ENCODE measurements around the gene RBM45. TPM values are rescaled to one million over a fixed set of nuclear protein-coding genes. Genes with fewer than 3 reads are reported as not detected.

The RBM45 gene
- total RNA-seq, 1 experiment from 2014 or later = 12.7 TPM

GRCh38 chr2:178160601-178161000 lies 48.4 kb downstream of the RBM45 start:
- no peak overlapping the region for H3K27ac Mint-ChIP-seq (ENCODE audit: low read depth, unreplicated experiment)
- H3K9me3 Mint-ChIP-seq (ENCODE audit: unreplicated experiment) = peaks cover 6% of the 10 kb centered on the region
- no peak overlapping the region for H3K4me3 Mint-ChIP-seq (ENCODE audit: unreplicated experiment)
- H3K4me1 Mint-ChIP-seq (ENCODE audit: insufficient read depth, unreplicated experiment) = peaks cover 16% of the 10 kb centered on the region
- POLR2A ChIA-PET = no interaction called here
- BruUV-seq (replicated peaks) = no TSS peak
- H3K27me3 Mint-ChIP-seq (ENCODE audit: insufficient read depth, unreplicated experiment) = no peaks in the 10 kb centered on the region
- no peaks in the 10 kb centered on the region for H3K36me3 Mint-ChIP-seq (ENCODE audit: insufficient read depth, unreplicated experiment)
- intact Hi-C loops (cut with micrococcal nuclease) = no loop called here
- CTCF ChIA-PET = no interaction called here
- TF ChIP-seq CTCF (IDR thresholded peaks at IDR 0.05; ENCODE audit: unreplicated experiment) = no peak
- DNase-seq (ENCODE audit: unreplicated experiment) = no peak

GRCh38 chr2:178163395-178163794 lies 51.2 kb downstream of the RBM45 start:
- Mint-ChIP-seq H3K4me3 (ENCODE audit: unreplicated experiment) (no peak overlapping the region), H3K4me1 (ENCODE audit: insufficient read depth, unreplicated experiment) (peaks cover 12% of the 10 kb centered on the region), H3K9me3 (ENCODE audit: unreplicated experiment) (peaks cover 6% of the 10 kb centered on the region), H3K27me3 (ENCODE audit: insufficient read depth, unreplicated experiment) (no peaks in the 10 kb centered on the region), H3K36me3 (ENCODE audit: insufficient read depth, unreplicated experiment) (no peaks in the 10 kb centered on the region), H3K27ac (ENCODE audit: low read depth, unreplicated experiment) (peak overlapping the region; percentile 2)
- no TSS peak for BruUV-seq (replicated peaks)
- peak; percentile 35 for DNase-seq (ENCODE audit: unreplicated experiment)
- ChIA-PET CTCF (no interaction called here), POLR2A (interaction anchor here (0.6 kb wide), 1 partner anchor 335 kb away, joined by 6 read pairs; no protein-coding TSS in a partner anchor)
- no peak for TF ChIP-seq CTCF (IDR thresholded peaks at IDR 0.05; ENCODE audit: unreplicated experiment)
- intact Hi-C loops (cut with micrococcal nuclease) = no loop called here

- Mint-ChIP-seq H3K4me1 (ENCODE audit: insufficient read depth, unreplicated experiment) (peaks cover 12% of the 10 kb centered on the region), H3K27me3 (ENCODE audit: insufficient read depth, unreplicated experiment) (no peaks in the 10 kb centered on the region), H3K36me3 (ENCODE audit: insufficient read depth, unreplicated experiment) (no peaks in the 10 kb centered on the region), H3K9me3 (ENCODE audit: unreplicated experiment) (peaks cover 6% of the 10 kb centered on the region), H3K27ac (ENCODE audit: low read depth, unreplicated experiment) (no peak overlapping the region), H3K4me3 (ENCODE audit: unreplicated experiment) (no peak overlapping the region)
- no peak for DNase-seq (ENCODE audit: unreplicated experiment)
- POLR2A ChIA-PET = no interaction called here
- no TSS peak for BruUV-seq (replicated peaks)
- intact Hi-C loops (cut with micrococcal nuclease) = no loop called here
- TF ChIP-seq CTCF (IDR thresholded peaks at IDR 0.05; ENCODE audit: unreplicated experiment) = no peak
- CTCF ChIA-PET = no interaction called here
These were observed 51.7 kb downstream of the RBM45 start for GRCh38 chr2:178163911-178164310.

GRCh38 chr2:178173657-178174056 lies 61.4 kb downstream of the RBM45 start:
- TF ChIP-seq CTCF (IDR thresholded peaks at IDR 0.05; ENCODE audit: unreplicated experiment) = no peak
- Mint-ChIP-seq H3K27me3 (ENCODE audit: insufficient read depth, unreplicated experiment) (no peaks in the 10 kb centered on the region), H3K36me3 (ENCODE audit: insufficient read depth, unreplicated experiment) (no peaks in the 10 kb centered on the region), H3K27ac (ENCODE audit: low read depth, unreplicated experiment) (no peak overlapping the region), H3K4me3 (ENCODE audit: unreplicated experiment) (no peak overlapping the region), H3K4me1 (ENCODE audit: insufficient read depth, unreplicated experiment) (peaks cover 8% of the 10 kb centered on the region), H3K9me3 (ENCODE audit: unreplicated experiment) (peaks cover 8% of the 10 kb centered on the region)
- BruUV-seq (replicated peaks) = no TSS peak
- ChIA-PET CTCF (interaction anchor here (0.6 to 0.8 kb wide), 4 partner anchors 19 to 1107 kb away, joined by 3 to 4 read pairs (median 4); no protein-coding TSS in a partner anchor), POLR2A (interaction anchor here (0.6 to 2.1 kb wide), 2 partner anchors 18 to 20 kb away, joined by 3 to 6 read pairs; no protein-coding TSS in a partner anchor)
- intact Hi-C loops (cut with micrococcal nuclease) = no loop called here
- DNase-seq (ENCODE audit: unreplicated experiment) = no peak

All from MCF 10A (cell line).